HG02623 (cell line): ENCODE measurements around the gene NOTCH1.

Experiments used
- ATAC-seq: cut with Tn5 transposase; IDR thresholded peaks from one replicate; pipeline ENCODE4 v1.9.1; 2021; ENCODE audit warnings: moderate library complexity; ENCODE audit not compliant: unreplicated experiment

The NOTCH1 gene

GRCh38 chr9:136545965-136546696, at the start of gene NOTCH1:
Gene NOTCH1 (minus strand): TSS chr9:136546048. CDS start chr9:136545786, 262 bp downstream.
- ATAC-seq: peak; percentile 51

GRCh38 chr9:136594492-136594891, 48.6 kb upstream of the NOTCH1 start:
- no peak for ATAC-seq

- ATAC-seq: no peak
These were observed 47.7 kb upstream of the NOTCH1 start for GRCh38 chr9:136593581-136593980.

- ATAC-seq: no peak
These were observed 46.8 kb upstream of the NOTCH1 start for GRCh38 chr9:136592666-136593065.

GRCh38 chr9:136590821-136591752, 45.2 kb upstream of the NOTCH1 start:
- no peak for ATAC-seq

GRCh38 chr9:136589766-136590763, 44.2 kb upstream of the NOTCH1 start:
- ATAC-seq: no peak

GRCh38 chr9:136588663-136589464, 43.0 kb upstream of the NOTCH1 start:
- ATAC-seq: no peak

- no peak for ATAC-seq
These were observed 42.3 kb upstream of the NOTCH1 start for GRCh38 chr9:136587944-136588662.

GRCh38 chr9:136587145-136587943, 41.5 kb upstream of the NOTCH1 start:
- no peak for ATAC-seq

- no peak for ATAC-seq
These were observed 40.6 kb upstream of the NOTCH1 start for GRCh38 chr9:136586391-136586953.

- no peak for ATAC-seq
These were observed 39.8 kb upstream of the NOTCH1 start for GRCh38 chr9:136585531-136586120.

- ATAC-seq: no peak
These were observed 39.1 kb upstream of the NOTCH1 start for GRCh38 chr9:136584934-136585333.

- no peak for ATAC-seq
These were observed 38.6 kb upstream of the NOTCH1 start for GRCh38 chr9:136584401-136584932.

GRCh38 chr9:136582977-136583735, 37.3 kb upstream of the NOTCH1 start:
- no peak for ATAC-seq

- ATAC-seq: no peak
These were observed 36.0 kb upstream of the NOTCH1 start for GRCh38 chr9:136581614-136582447.
